DOHH2 (cell line): ENCODE measurements around the gene ELL3.
"Not testable (repeated sequence)": the region's sequence is repeated elsewhere in the genome, so short reads cannot be mapped to it uniquely, and the experiment has no call there.

Experiments
- H3F3A ChIP-seq: fragments of 200-600 bp; sonication (generic), shearing (Covaris generic); 2 replicates; pipeline ENCODE4 v1.6.0; 2016; ENCODE audit warnings: antibody characterized with exemption, mild to moderate bottlenecking; ENCODE audit not compliant: control insufficient read depth, insufficient read depth
- H3K27ac ChIP-seq: fragments of 200-600 bp; sonication (generic); 2 replicates; pipeline ENCODE4 v1.5.1; 2014; ENCODE audit warnings: low read depth, mild to moderate bottlenecking, low read length, moderate library complexity
- H3K27me3 ChIP-seq: fragments of 200-600 bp; sonication (generic); 2 replicates; pipeline ENCODE4 v1.6.1; 2014; ENCODE audit warnings: mild to moderate bottlenecking, low read length, mixed read lengths; ENCODE audit not compliant: control insufficient read depth
- H3K36me3 ChIP-seq: fragments of 200-600 bp; sonication (generic); 2 replicates; pipeline ENCODE4 v1.6.1; 2014; ENCODE audit warnings: mild to moderate bottlenecking, low read length, moderate library complexity, mixed read lengths; ENCODE audit not compliant: control insufficient read depth
- H3K4me1 ChIP-seq: fragments of 200-600 bp; sonication (generic); 2 replicates; pipeline ENCODE4 v1.6.1; 2014; ENCODE audit warnings: mild to moderate bottlenecking, low read length, mixed read lengths; ENCODE audit not compliant: control insufficient read depth
- H3K4me2 ChIP-seq: fragments of 200-600 bp; sonication (generic); 2 replicates; pipeline ENCODE4 v1.6.0; 2014; ENCODE audit warnings: mild to moderate bottlenecking, low read length, moderate library complexity
- H3K4me3 ChIP-seq: fragments of 200-600 bp; sonication (generic); 2 replicates; pipeline ENCODE4 v1.5.1; 2014; ENCODE audit warnings: mild to moderate bottlenecking, low read length, mixed read lengths
- H3K79me2 ChIP-seq: fragments of 200-600 bp; sonication (generic); 2 replicates; pipeline ENCODE4 v1.6.1; 2014; ENCODE audit warnings: mild to moderate bottlenecking, low read length, mixed read lengths; ENCODE audit not compliant: control insufficient read depth
- H3K9me2 ChIP-seq: fragments of 200-600 bp; sonication (generic); replicated peaks from 2 replicates; pipeline ENCODE4 v1.6.1; 2014; ENCODE audit warnings: mild to moderate bottlenecking, low read length, mixed read lengths; ENCODE audit not compliant: control insufficient read depth
- H3K9me3 ChIP-seq: fragments of 200-600 bp; sonication (generic); 2 replicates; pipeline ENCODE4 v1.6.1; 2014; ENCODE audit warnings: antibody characterized with exemption, low read length, mixed read lengths; ENCODE audit not compliant: control insufficient read depth, insufficient read depth
- H4K20me1 ChIP-seq: fragments of 200-600 bp; sonication (generic); 2 replicates; pipeline ENCODE4 v1.6.0; 2014; ENCODE audit warnings: low read depth, mild to moderate bottlenecking, antibody characterized with exemption, low read length, moderate library complexity; ENCODE audit not compliant: control insufficient read depth, insufficient read depth
- EZH2phosphoT487 ChIP-seq: fragments of 200-600 bp; sonication (generic); IDR thresholded peaks from 2 replicates; pipeline ENCODE4 v1.6.1; 2017; ENCODE audit warnings: borderline replicate concordance, mild to moderate bottlenecking, antibody characterized with exemption, low read length, moderate library complexity, mixed read lengths
- TF ChIP-seq, protein P1 (sequence below): fragments of 200-600 bp; sonication (generic); IDR thresholded peaks from one replicate; pipeline ENCODE4 v1.5.1; 2014; ENCODE audit warnings: antibody characterized with exemption, mild to moderate bottlenecking, low read depth, low read length; ENCODE audit not compliant: poor library complexity, severe bottlenecking

Gene ELL3

GRCh38 chr15:43821505-43821904 lies 44.7 kb upstream of the ELL3 start:
- Histone ChIP-seq H3K9me2 (no peaks in the 10 kb centered on the region), H3K4me2 (peak overlapping the region; percentile 57), H3K4me3 (peak overlapping the region; percentile 65), H3K4me1 (peaks cover 56% of the 10 kb centered on the region), H4K20me1 (peaks cover 7% of the 10 kb centered on the region; the same call in 1 of the 2 replicates), H3K9me3 (no peaks in the 10 kb centered on the region), H3K36me3 (peaks cover 62% of the 10 kb centered on the region), H3F3A (peaks cover 12% of the 10 kb centered on the region), H3K79me2 (peaks cover 98% of the 10 kb centered on the region), H3K27me3 (no peaks in the 10 kb centered on the region), H3K27ac (no peak overlapping the region; the same call in 1 of the 2 replicates)
- no peak for TF ChIP-seq EZH2phosphoT487
- TF ChIP-seq, protein P1, sequence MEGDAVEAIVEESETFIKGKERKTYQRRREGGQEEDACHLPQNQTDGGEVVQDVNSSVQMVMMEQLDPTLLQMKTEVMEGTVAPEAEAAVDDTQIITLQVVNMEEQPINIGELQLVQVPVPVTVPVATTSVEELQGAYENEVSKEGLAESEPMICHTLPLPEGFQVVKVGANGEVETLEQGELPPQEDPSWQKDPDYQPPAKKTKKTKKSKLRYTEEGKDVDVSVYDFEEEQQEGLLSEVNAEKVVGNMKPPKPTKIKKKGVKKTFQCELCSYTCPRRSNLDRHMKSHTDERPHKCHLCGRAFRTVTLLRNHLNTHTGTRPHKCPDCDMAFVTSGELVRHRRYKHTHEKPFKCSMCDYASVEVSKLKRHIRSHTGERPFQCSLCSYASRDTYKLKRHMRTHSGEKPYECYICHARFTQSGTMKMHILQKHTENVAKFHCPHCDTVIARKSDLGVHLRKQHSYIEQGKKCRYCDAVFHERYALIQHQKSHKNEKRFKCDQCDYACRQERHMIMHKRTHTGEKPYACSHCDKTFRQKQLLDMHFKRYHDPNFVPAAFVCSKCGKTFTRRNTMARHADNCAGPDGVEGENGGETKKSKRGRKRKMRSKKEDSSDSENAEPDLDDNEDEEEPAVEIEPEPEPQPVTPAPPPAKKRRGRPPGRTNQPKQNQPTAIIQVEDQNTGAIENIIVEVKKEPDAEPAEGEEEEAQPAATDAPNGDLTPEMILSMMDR = no peak

DNA sequence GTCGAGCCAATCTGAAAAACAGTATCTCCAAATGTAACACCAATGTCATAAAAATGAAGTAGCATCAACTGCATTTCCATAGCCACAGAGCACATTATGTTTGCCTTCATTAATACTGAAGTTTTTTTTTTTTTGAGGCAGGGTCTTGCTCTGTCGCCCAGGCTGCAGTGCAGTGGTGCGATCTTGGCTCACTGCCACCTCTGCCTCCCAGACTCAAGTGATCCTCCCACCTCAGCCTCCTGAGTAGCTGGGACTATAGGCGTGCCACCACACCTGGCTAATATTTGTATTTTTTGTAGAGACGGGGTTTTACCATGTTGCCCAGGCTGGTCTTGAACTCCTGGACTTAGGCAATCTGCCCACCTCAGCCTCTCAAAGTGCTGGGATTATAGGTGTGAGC lies 38.3 kb upstream of the ELL3 start:
- Histone ChIP-seq H3K36me3 (peaks cover 88% of the 10 kb centered on the region), H3K79me2 (peaks cover 75% of the 10 kb centered on the region), H3K4me1 (peaks cover 55% of the 10 kb centered on the region), H3F3A (peaks cover 27% of the 10 kb centered on the region)
- not testable (repeated sequence) for H3K27ac ChIP-seq, H4K20me1 ChIP-seq, H3K4me3 ChIP-seq, H3K4me2 ChIP-seq, H3K9me3 ChIP-seq, H3K27me3 ChIP-seq, H3K9me2 ChIP-seq

DNA sequence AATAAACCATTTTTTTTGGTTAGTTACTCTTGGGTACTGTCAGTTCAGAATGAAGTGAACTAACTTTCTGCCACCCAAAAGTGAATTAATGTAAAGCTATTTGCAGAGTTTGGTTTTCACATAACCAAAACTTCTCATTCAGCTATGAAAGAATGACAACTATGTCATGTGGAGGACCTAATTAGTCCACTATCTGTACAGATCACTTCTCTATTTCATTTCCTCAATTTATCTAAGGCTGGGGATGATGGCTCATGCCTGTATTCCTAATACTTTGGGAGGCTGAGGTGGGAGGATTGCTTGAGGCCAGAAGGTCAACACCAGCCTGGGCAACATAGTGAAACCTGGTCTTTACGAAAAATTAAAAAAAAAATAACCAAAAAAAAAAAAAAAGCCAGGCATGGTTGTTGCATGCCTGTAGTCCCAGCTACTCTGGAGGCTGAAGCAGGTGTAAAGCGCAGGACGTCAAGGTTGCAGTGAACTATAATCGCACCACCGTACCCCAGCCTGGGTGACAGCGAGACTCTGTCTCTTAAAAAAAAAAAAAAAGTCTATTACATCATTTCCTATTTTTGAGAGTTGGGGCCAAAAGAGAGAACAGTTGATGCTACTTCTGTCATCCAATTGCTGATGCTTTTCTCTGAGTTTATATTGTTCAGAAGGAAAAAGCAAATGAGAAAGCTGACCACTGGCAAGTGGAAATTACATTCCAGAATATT lies 32.4 kb upstream of the ELL3 start:
- H3K27ac ChIP-seq = peak overlapping the region; percentile 97
- H3K4me2 ChIP-seq = peak overlapping the region; percentile 78
- no peaks in the 10 kb centered on the region for H3K9me2 ChIP-seq
- peaks cover 77% of the 10 kb centered on the region for H3K4me1 ChIP-seq
- peak overlapping the region; percentile 69 for H3K4me3 ChIP-seq
- H3K9me3 ChIP-seq = peaks cover 2% of the 10 kb centered on the region; the same call in 1 of the 2 replicates
- peaks cover 67% of the 10 kb centered on the region for H3F3A ChIP-seq
- H4K20me1 ChIP-seq = no peaks in the 10 kb centered on the region
- H3K79me2 ChIP-seq = peaks cover 28% of the 10 kb centered on the region
- peaks cover 89% of the 10 kb centered on the region for H3K36me3 ChIP-seq
- H3K27me3 ChIP-seq = no peaks in the 10 kb centered on the region
- TF ChIP-seq, protein P1 = no peak
- TF ChIP-seq EZH2phosphoT487 = no peak

- TF ChIP-seq, protein P1 = no peak
- TF ChIP-seq EZH2phosphoT487 = no peak
Observed at GRCh38 chr15:43808435-43808950, 31.7 kb upstream of the ELL3 start.

GRCh38 chr15:43802676-43803075 lies 25.9 kb upstream of the ELL3 start:
- peaks cover 64% of the 10 kb centered on the region for H3F3A ChIP-seq
- not testable (repeated sequence) for H3K9me3 ChIP-seq, H3K27me3 ChIP-seq, H4K20me1 ChIP-seq, H3K9me2 ChIP-seq
- peaks cover 43% of the 10 kb centered on the region for H3K79me2 ChIP-seq
- peaks cover 69% of the 10 kb centered on the region for H3K4me1 ChIP-seq
- H3K27ac ChIP-seq = peak overlapping the region; percentile 99
- peaks cover 92% of the 10 kb centered on the region for H3K36me3 ChIP-seq
- H3K4me2 ChIP-seq = peak overlapping the region; percentile 90
- H3K4me3 ChIP-seq = peak overlapping the region; percentile 95

More at GRCh38 chr15:43808435-43808950, 31.7 kb upstream of the ELL3 start:
- Histone ChIP-seq H3F3A (peaks cover 70% of the 10 kb centered on the region), H3K36me3 (peaks cover 89% of the 10 kb centered on the region), H3K4me2 (peak overlapping the region; percentile 78), H3K27ac (peak overlapping the region; percentile 97), H3K4me3 (peak overlapping the region; percentile 69), H3K4me1 (peaks cover 79% of the 10 kb centered on the region), H4K20me1 (no peaks in the 10 kb centered on the region), H3K27me3 (no peaks in the 10 kb centered on the region), H3K9me3 (peaks cover 2% of the 10 kb centered on the region; the same call in 1 of the 2 replicates), H3K9me2 (no peaks in the 10 kb centered on the region), H3K79me2 (peaks cover 27% of the 10 kb centered on the region)
